ENCODE results near the gene ACR.
A peak's percentile ranks its signal among the peaks of the same experiment; 100 is the strongest.
"Not testable (repeated sequence)": the region's sequence is repeated elsewhere in the genome, so short reads cannot be mapped to it uniquely, and the experiment has no call there.

- 0 out of 2 replicates have a peak, but pooled peaks have one; percentile 36 for TF ChIP-seq POLR2AphosphoS5 (IDR thresholded peaks at IDR 0.05; ENCODE audit: low read depth, low read length)
- TF ChIP-seq SOX5 (CRISPR knock-in tag; IDR thresholded peaks at IDR 0.05; ENCODE audit: borderline replicate concordance) = not testable (repeated sequence)
Measured at GRCh38 chr22:50783033-50783879, 45.3 kb downstream of the ACR start, which contains the start of gene RABL2B.

All from HepG2 (cell line).